Measurements from ENCODE around the gene GMPR. TPM values are rescaled to one million over a fixed set of nuclear protein-coding genes. Genes with fewer than 3 reads are reported as not detected.

Gene GMPR
- total and polyA plus RNA-seq, 10 of the 15 experiments (the other 5 are each of a cell fraction or from before 2014, with no cell fraction given): 0.15 to 1.8 (median 0.49) TPM; not detected in 1

GRCh38 chr6:16332175-16332542 is 93.8 kb downstream of the GMPR start (continued):
- TF ChIP-seq, protein P1, sequence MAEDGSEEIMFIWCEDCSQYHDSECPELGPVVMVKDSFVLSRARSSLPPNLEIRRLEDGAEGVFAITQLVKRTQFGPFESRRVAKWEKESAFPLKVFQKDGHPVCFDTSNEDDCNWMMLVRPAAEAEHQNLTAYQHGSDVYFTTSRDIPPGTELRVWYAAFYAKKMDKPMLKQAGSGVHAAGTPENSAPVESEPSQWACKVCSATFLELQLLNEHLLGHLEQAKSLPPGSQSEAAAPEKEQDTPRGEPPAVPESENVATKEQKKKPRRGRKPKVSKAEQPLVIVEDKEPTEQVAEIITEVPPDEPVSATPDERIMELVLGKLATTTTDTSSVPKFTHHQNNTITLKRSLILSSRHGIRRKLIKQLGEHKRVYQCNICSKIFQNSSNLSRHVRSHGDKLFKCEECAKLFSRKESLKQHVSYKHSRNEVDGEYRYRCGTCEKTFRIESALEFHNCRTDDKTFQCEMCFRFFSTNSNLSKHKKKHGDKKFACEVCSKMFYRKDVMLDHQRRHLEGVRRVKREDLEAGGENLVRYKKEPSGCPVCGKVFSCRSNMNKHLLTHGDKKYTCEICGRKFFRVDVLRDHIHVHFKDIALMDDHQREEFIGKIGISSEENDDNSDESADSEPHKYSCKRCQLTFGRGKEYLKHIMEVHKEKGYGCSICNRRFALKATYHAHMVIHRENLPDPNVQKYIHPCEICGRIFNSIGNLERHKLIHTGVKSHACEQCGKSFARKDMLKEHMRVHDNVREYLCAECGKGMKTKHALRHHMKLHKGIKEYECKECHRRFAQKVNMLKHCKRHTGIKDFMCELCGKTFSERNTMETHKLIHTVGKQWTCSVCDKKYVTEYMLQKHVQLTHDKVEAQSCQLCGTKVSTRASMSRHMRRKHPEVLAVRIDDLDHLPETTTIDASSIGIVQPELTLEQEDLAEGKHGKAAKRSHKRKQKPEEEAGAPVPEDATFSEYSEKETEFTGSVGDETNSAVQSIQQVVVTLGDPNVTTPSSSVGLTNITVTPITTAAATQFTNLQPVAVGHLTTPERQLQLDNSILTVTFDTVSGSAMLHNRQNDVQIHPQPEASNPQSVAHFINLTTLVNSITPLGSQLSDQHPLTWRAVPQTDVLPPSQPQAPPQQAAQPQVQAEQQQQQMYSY (CRISPR knock-in tag; IDR thresholded peaks at IDR 0.05): no peak
- TF ChIP-seq DPF2 (IDR thresholded peaks at IDR 0.05) (peak; percentile 0; the same call in 1 of the 2 replicates), KAT2A (conservative IDR thresholded peaks at IDR 0.05; ENCODE audit: control insufficient read depth, low read depth, low read length) (no peak), CHD2 (IDR thresholded peaks at IDR 0.05; ENCODE audit: borderline replicate concordance, low read depth, low read length) (no peak), ZBTB11 (CRISPR knock-in tag; IDR thresholded peaks at IDR 0.05) (no peak), ZNF207 (IDR thresholded peaks at IDR 0.05; ENCODE audit: borderline replicate concordance) (no peak), RBBP5 (conservative IDR thresholded peaks at IDR 0.05) (no peak), RFX5 (IDR thresholded peaks at IDR 0.05; ENCODE audit: low read depth, low read length) (no peak), YBX1 (IDR thresholded peaks at IDR 0.05) (no peak), CBX5 (IDR thresholded peaks at IDR 0.05; ENCODE audit: low read depth) (no peak), RUNX3 (IDR thresholded peaks at IDR 0.05; ENCODE audit: low read length) (no peak), MLLT1 (IDR thresholded peaks at IDR 0.05) (no peak), ZNF274 (IDR thresholded peaks at IDR 0.05; ENCODE audit: insufficient read depth, insufficient read length) (no peak), BACH1 (IDR thresholded peaks at IDR 0.05; ENCODE audit: borderline replicate concordance) (no peak)
- TF ChIP-seq, protein P2, sequence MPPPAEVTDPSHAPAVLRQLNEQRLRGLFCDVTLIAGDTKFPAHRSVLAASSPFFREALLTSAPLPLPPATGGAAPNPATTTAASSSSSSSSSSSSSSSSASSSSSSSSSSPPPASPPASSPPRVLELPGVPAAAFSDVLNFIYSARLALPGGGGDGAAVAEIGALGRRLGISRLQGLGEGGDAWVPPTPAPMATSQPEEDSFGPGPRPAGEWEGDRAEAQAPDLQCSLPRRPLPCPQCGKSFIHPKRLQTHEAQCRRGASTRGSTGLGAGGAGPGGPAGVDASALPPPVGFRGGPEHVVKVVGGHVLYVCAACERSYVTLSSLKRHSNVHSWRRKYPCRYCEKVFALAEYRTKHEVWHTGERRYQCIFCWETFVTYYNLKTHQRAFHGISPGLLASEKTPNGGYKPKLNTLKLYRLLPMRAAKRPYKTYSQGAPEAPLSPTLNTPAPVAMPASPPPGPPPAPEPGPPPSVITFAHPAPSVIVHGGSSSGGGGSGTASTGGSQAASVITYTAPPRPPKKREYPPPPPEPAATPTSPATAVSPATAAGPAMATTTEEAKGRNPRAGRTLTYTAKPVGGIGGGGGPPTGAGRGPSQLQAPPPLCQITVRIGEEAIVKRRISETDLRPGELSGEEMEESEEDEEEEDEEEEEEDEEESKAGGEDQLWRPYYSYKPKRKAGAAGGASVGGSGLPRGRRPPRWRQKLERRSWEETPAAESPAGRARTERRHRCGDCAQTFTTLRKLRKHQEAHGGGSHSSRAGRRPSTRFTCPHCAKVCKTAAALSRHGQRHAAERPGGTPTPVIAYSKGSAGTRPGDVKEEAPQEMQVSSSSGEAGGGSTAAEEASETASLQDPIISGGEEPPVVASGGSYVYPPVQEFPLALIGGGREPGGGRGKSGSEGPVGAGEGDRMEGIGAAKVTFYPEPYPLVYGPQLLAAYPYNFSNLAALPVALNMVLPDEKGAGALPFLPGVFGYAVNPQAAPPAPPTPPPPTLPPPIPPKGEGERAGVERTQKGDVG (CRISPR knock-in tag; IDR thresholded peaks at IDR 0.05): no peak
